Measurements from ENCODE around the gene MTERF1.
"Not testable (repeated sequence)": the region's sequence is repeated elsewhere in the genome, so short reads cannot be mapped to it uniquely, and the experiment has no call there.

MTERF1 gene

GRCh38 chr7:91883676-91884362 lies 3.3 kb upstream of the MTERF1 start:
- no peak for DNase-seq

DNA sequence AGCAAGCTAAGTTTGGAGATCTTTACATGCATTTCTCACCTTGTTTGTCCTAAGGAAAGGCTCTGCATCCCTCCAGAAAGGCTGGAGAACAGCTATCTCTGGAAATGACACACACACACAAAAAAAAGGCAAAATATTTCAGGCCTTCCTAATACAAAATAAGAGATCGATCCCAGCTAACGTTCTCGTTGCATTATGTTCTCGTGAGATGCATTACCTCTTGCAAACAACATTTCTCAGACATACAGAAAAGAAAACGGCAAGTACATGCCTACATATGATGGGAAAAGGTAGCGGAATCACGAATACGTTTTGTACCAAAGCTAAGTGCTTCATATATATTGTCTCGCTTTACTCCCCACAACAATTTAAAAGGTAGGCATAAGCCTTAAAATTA lies 488 bp downstream of the MTERF1 start:
- DNase-seq = no peak

DNA sequence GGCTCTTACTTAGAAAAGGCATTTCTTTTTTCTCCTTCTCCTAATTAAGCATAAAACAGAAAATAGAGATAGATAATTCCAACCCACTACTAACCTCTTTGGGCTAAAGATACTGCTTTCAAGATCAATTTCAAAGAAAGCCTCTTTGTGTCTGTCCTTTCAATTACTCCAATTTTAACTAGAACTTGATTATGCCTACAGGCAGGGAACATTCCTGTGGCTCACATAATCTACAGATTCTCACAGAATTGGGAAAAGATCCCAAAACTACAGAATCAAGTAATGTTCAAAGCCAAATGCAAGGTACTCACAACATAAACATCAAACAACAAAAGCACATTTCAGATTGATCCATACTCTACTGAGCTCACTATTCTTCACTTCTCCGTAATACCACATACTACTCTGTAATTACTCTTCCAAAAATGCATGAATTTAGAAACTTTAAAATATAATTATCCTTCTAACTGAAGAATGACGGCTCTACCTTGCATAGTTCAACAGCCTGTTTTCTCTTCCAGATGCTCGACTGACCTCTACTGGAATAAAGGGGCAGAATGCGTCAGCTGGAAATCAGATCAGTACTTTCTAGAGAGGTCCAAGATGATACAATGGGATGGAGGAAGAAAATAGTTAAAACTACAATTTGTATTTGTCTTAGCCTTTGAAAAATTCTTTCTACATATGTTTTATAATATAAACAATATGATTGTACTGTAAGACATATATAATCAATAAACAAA lies 3.9 kb downstream of the MTERF1 start:
- DNase-seq = no peak

DNA sequence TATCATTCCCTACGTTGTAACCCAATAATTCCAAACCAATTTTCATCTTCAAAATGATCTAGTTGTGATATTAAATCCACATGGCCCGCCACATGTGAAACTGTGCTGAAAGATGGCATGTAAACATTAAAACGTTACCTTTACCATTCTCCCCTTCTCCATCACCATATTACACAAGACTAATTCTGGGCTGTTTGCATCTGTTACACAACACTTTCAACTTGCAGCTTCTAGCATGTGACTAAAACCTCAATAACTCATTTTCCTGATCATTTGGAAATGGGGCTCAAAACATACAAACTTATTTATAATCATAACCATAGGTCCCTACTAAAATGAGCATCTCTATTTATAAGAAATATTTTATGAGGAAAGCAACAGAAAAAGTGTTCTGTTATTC lies 4.7 kb downstream of the MTERF1 start:
- no peak for DNase-seq

DNA sequence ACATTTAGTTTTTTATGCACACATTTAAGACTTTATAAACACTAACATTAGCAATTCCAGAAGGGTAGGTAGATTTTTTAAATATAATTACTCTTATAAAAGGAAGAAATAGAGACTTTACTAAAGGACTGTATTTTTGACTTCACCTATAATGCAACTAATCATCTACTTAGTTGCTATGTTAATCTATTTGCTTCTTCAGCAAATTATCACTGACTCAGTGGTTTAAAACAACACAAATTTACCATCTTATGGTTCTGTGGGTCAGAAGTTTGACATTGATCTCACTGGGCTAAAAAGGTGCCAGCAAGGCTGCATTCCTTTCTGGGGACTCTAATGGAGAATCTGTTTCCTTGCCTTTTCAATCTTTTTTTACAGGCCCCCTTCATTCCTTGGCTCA lies 7.6 kb downstream of the MTERF1 start:
- DNase-seq = no peak

DNA sequence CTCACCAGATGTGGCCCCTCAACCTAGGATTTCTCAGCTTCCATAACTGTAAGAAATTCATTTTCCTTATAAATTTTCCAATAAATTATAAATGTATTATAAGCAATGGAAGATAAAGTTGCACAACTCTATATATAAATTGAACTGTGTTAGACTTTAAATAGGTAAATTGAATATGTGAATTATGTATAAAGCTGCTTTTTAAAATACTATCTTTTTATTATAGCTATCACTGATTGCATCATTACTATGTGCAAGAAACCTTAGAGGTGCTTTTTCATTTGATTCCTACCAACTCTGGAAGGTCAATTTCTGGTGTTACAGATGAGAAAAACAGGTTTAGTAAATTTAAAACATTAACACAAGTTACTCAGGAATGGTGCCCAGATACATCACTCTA lies 8.4 kb downstream of the MTERF1 start:
- no peak for DNase-seq

DNA sequence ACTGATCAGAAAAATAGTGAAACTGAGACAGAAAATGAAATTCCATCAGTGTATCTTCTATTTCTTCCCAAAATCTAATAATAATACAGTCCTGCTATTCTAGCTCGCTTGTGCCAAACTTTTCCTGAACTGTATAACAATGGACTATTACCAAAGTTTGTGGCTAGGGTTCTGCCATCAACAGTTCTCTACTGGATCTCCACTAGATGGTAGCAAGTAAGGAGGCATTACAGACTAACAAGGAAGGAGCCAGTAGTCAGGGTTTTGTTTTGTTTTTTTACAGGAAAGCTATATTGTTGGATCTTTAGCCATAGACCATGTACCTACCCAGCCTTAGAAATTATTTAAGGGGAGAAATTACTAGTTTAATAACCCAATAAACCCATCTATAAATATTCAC lies 10.8 kb downstream of the MTERF1 start:
- DNase-seq = no peak

GRCh38 chr7:91866599-91867148 lies 13.8 kb downstream of the MTERF1 start:
- DNase-seq = no peak

DNA sequence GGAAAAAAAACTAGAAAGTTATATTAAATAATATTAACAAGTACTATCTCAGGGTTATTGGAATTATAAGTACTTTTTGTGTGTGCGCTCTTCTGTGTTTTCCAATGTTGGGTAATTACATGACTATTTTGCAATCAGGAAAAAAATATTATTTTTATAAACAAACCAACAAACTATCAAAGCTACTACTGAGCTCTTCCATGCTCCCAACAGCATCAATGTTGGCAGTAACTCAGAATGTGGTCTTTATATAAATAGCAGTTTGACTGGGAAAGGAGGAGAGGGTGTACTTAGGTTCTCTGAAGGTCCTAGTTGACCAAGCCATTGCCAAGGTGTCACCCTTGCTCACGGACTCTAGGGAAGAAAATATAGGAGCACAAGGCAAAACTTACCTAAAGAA lies 15.0 kb downstream of the MTERF1 start:
- DNase-seq = no peak

GRCh38 chr7:91864604-91865003 lies 15.9 kb downstream of the MTERF1 start:
- not testable (repeated sequence) for DNase-seq

DNA sequence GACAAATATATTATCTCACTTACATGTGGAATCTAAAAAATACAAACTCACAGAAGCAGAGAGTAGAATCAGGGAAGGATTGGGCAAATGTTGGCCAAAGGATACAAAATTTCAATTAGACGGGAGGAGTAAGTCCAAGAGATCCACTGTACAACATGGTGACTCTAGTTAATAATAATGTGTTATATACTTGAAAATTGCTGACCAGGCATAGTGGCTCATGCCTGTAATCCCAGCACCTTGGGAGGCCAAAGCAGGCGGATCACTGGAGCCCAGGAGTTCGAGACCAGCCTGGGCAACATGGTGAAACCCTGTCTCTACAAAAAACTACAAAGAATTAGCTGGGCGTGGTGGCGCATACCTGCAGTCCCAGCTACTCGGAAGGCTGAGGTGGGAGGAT lies 16.4 kb downstream of the MTERF1 start:
- no peak for DNase-seq

DNA sequence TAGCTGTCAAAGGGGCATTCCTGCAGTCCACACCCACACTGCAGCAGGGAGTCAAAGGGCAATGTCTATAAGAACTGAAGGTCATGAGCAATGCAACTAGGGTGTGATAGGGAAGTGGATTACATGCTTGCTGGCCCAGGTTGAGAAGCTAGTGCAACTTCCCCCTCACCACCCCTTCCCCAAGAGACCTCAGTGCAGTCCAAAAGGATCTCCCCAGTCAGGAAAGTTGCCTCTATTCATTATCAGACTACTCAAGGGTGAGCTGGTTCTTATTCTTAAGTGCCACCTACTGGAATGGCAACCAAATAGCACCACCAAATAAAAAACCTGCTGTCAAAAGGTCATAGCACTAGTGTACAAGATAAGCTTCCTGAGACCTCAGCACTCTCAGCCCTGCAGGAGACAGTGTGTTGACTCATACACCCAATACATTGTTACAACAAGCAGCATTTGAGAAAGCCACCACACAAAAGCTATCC lies 28.2 kb downstream of the MTERF1 start:
- no peak for DNase-seq

GRCh38 chr7:91850455-91850854 lies 30.0 kb downstream of the MTERF1 start:
- no peak for DNase-seq

DNA sequence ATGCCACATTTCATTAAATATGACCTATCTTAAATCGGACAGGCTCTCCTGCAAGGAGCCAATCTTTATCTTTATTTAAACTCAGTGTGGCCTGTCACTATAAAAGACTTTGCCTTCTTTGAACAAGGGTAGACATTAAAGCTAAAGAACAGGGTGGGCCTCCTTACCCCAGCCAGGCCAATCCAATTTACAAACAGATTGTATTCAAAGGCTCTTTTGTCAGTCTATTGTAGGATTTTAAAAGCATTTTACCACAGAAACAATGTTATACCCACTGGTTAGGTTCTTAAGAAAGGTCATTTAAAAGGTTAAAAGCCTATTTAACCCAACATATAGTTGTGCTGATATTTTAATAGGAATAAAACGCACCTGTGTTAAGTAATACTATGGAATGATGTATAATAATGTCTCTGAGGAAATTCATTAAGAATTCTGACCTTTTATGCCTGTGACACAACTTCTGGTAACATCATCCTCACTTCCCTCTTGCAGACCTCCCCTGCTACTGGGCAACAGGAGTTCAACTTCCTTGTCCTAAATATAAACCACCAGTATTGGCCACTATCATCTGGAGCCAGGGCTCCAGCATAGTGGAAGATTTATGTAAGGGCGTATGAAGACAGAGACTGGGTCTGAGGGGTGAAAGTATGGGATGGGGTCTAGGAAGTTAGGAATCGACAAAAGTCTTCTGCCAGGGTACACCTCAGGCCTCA lies 32.5 kb downstream of the MTERF1 start:
- no peak for DNase-seq

GRCh38 chr7:91847231-91847630 lies 33.3 kb downstream of the MTERF1 start:
- no peak for DNase-seq

DNA sequence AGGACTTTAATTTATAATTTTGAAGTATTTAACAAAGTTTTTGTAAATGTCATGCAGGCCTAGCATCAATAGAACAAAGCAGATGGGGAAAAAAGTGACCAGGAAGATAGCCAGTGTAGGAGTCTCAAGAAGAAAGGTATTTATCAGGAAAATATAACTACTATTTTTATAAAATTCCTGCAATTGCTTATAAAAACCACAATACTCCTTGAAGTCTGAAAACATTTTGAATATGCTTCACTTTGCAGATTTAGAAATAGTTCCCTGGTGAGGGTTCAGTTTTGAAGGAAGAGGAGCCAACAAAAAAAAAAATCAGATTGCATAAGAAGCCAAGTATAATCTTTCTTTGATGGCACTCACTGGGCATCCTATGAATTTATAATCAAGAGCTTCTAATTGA lies 34.1 kb downstream of the MTERF1 start:
- DNase-seq = no peak

- no peak for DNase-seq
These were observed 36.7 kb downstream of the MTERF1 start for GRCh38 chr7:91843831-91844230.

- no peak for DNase-seq
These were observed 42.1 kb downstream of the MTERF1 start for GRCh38 chr7:91838439-91838838.

- no peak for DNase-seq
These were observed 43.0 kb downstream of the MTERF1 start for GRCh38 chr7:91837397-91838070.

DNA sequence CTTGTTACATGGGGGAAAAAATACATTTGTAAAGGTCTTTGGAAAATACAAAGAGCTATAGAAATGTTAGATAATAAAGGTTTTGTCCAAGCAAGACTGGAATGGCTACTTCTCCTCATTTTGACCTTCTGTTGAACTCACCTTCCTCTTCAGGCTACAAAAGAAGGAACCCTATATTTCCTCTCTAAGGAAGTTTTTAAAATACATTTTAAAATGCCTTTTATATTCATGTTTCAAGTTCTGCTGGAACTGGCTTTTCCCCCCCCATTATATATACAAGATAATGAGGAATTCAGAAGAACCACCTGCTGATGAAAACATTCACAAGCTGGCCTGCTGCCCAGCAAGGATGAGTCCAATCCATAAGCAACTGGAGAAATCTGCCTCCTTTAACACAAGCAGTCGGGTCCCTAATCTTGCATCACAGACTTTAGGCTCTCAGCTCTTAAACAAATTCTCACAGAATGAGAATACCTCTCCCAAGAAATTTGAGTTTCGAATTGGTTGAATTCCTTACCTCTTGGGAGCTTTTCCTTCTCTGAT lies 44.6 kb downstream of the MTERF1 start:
- DNase-seq = no peak

DNA sequence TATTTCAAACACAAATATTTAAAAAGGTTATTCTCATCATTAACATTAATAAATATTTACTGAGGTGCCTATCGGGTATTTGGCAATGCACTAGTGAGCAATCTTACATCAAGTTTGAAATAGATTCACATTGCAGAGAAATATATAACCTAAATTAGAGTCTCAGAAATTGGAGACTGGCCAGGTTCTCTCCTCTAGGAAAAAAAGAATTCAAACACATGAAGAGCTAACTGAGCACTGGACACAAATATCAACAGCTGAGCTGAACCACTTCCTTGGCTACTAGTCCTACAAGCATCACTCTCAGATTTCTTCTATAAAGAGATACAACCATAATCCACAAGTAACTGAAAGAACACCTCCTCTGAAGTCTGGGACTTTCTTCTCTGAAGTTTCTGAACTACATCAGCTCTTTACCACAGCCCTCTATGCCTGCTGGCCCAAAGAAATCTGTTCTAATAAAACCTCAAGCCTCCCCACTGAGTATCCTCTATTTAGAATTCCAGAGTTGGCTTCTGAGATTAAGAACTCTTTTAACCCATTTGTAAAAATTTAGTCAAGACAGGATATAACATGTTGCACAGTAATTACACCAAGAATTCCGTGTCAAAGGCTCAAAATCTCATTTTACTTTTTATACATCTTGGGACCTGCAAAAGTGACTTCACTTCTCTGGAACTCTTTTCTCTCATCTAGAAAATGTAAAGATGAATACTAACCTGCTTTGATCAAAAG lies 45.2 kb downstream of the MTERF1 start:
- DNase-seq = no peak

DNA sequence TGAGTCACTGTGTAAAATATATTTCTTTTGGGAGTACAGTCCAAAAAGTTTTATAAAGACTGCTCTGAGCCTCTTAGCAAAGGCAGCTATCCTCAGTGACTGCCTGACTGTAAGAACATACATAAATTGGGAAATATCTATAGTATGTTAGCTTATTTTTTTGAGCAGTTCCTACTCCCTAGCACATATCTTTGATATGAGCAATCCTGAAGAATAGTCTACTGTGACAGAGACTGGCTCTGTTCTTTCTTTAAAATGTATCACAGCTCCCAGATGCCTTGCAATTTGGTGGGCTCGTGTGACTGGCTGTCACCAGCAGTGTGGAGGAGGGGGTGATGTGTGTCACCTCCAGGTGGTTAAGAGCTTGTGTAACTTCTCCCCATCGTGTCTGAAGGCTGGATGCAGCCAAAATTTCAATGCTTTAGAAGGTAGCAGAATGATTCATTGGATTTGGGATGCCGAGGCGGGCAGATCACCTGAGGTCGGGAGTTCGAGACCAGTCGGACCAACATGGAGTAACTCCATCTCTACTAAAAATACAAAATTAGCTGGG lies 47.9 kb downstream of the MTERF1 start:
- DNase-seq = no peak
